HepG2 (cell line): Measurements from ENCODE around the gene COQ7. TPM values are rescaled to one million over a fixed set of nuclear protein-coding genes. Genes with fewer than 3 reads are reported as not detected.

Experiments
- DNMT1 ChIP-seq: sonication (generic); formaldehyde crosslinking; IDR thresholded peaks from 2 replicates; pipeline ENCODE4 v1.5.1; 2020; ENCODE audit warnings: mild to moderate bottlenecking, missing genetic modification reagents
- HMGA1 ChIP-seq: sonication (generic); formaldehyde crosslinking; conservative IDR thresholded peaks from 2 replicates; pipeline ENCODE4 v1.4.0; 2020; ENCODE audit warnings: missing genetic modification reagents
- MATR3 ChIP-seq: sonication (generic); formaldehyde crosslinking; IDR thresholded peaks from 2 replicates; pipeline ENCODE4 v1.4.0; 2020; ENCODE audit warnings: missing genetic modification reagents
- PAXIP1 ChIP-seq: sonication (generic); formaldehyde crosslinking; conservative IDR thresholded peaks from 2 replicates; pipeline ENCODE4 v1.4.0; 2020; ENCODE audit warnings: mild to moderate bottlenecking, missing genetic modification reagents, moderate library complexity
- PCBP2 ChIP-seq: fragments of 200-400 bp; formaldehyde crosslinking; optimal IDR thresholded peaks from 2 replicates; pipeline ENCODE3; 2018; ENCODE audit warnings: low read length, low read depth; ENCODE audit not compliant: poor library complexity, severe bottlenecking
- ZBTB21 ChIP-seq: sonication (generic); formaldehyde crosslinking; IDR thresholded peaks from 2 replicates; pipeline ENCODE4 v1.4.0; 2020; ENCODE audit warnings: missing genetic modification reagents
- ZNF281 ChIP-seq: sonication (generic); formaldehyde crosslinking; IDR thresholded peaks from 2 replicates; pipeline ENCODE4 v1.4.0; 2020; ENCODE audit warnings: missing genetic modification reagents, borderline replicate concordance
- ZNF597 ChIP-seq: sonication (generic); formaldehyde crosslinking; IDR thresholded peaks from 2 replicates; pipeline ENCODE4 v1.5.0; 2020; ENCODE audit warnings: missing genetic modification reagents
- polyA plus RNA-seq, 8 experiments: library from polyadenylated mRNA; depleted of rRNA in 3 of 8; stranded (reverse) in 7 of 8; unstranded in 1 of 8; fragments of >200 nt; fragmentation: Illumina TruSeq in 4 of 8; extraction: Trizol in 4 of 8; gene quantifications; 2 replicates each; pipeline versions ENCODE4 v1.2.1 to v1.2.3, GENCODE V29; 2011 to 2016; ENCODE audit warnings: low read depth in 4 of 8, missing spikeins in 1 of 8, mixed read lengths in 1 of 8; ENCODE audit not compliant: insufficient read depth in 1 of 8
- total RNA-seq, 5 experiments: library from RNA; depleted of rRNA; stranded (reverse); fragments of >200 nt; fragmentation: Illumina TruSeq; extraction: Trizol; gene quantifications; 2 replicates each; pipeline ENCODE4 v1.2.3, GENCODE V29; 2016; ENCODE audit warnings: low read depth in 1 of 5

The COQ7 gene
- total and polyA plus RNA-seq, 2 of the 13 experiments (the other 11 are each of a cell fraction or from before 2014, with no cell fraction given): 20.1 to 45.7 TPM

- no peak for TF ChIP-seq MATR3 (CRISPR knock-in tag)
- 0 out of 2 replicates have a peak, but pooled peaks have one; percentile 63 for TF ChIP-seq ZNF597 (CRISPR knock-in tag)
- TF ChIP-seq DNMT1: no peak
- TF ChIP-seq ZNF281 (CRISPR knock-in tag): peak; percentile 19; the same call in 1 of the 2 replicates
- peak; percentile 91 for TF ChIP-seq ZBTB21 (CRISPR knock-in tag)
- no peak for TF ChIP-seq PCBP2
- peak; percentile 93 for TF ChIP-seq PAXIP1 (CRISPR knock-in tag)
- TF ChIP-seq HMGA1 (CRISPR knock-in tag): no peak
Measured at GRCh38 chr16:19108409-19109287, 41.2 kb downstream of the COQ7 start (continued).
